Stimulated activated CD4-positive, alpha-beta T cell treated with anti-CD3 and anti-CD28 coated beads, Interleukin-2, amount 100 ng/mL, for 48 hours (primary cell): ENCODE results near the gene TMIGD3.

Experiments used
- DNase-seq, 2 donors: peaks; one replicate each; pipeline ENCODE4 v3.0.0-alpha.2; 2020

TMIGD3 gene

GRCh38 chr1:111446967-111447892 is 56.2 kb downstream of the TMIGD3 start:
- no peak for DNase-seq

- DNase-seq = no peak
Measured at GRCh38 chr1:111446546-111446945, 56.9 kb downstream of the TMIGD3 start.

- DNase-seq = no peak
Measured at GRCh38 chr1:111444031-111444430, 59.4 kb downstream of the TMIGD3 start.

GRCh38 chr1:111442457-111442856 is 61.0 kb downstream of the TMIGD3 start:
- no peak for DNase-seq

- DNase-seq = peak; percentile 52 to 55
Measured at GRCh38 chr1:111441573-111442192, 61.8 kb downstream of the TMIGD3 start.

GRCh38 chr1:111439461-111440351 is 63.7 kb downstream of the TMIGD3 start:
- no peak for DNase-seq

- no peak for DNase-seq
Measured at GRCh38 chr1:111436726-111437125, 66.7 kb downstream of the TMIGD3 start.
